H1 (cell line): ENCODE measurements around the gene SLK. TPM values are rescaled to one million over a fixed set of nuclear protein-coding genes. Genes with fewer than 3 reads are reported as not detected.

Source experiments
- CTCF ChIA-PET: fragments of 300-600 bp; sonication (Branson Sonifier 250); formaldehyde crosslinking; loops from one replicate; lab custom pipeline; 2021; ENCODE audit not compliant: partially characterized antibody; lab: Charles Lee
- POLR2A ChIA-PET: fragments of 300-600 bp; sonication (Branson Sonifier 250); formaldehyde crosslinking; loops from one replicate; lab custom pipeline; 2021; ENCODE audit warnings: inconsistent platforms; ENCODE audit not compliant: partially characterized antibody; lab: Charles Lee
- DNase-seq, 2 experiments: peaks; one replicate each; pipeline versions ENCODE4 v3.0.0 to v3.0.0-alpha.2; 2010 to 2022; ENCODE audit warnings: low spot score in 2 of 2, low read depth in 1 of 2, mixed read lengths in 1 of 2
- FAIRE-seq: peaks from 2 replicates; lab custom pipeline; 2011; peaks lifted over from hg19 to GRCh38; lab: Jason Lieb, UNC
- H2AFZ ChIP-seq: 2 replicates; pipeline ENCODE4 v1.8.1; 2012; ENCODE audit warnings: low read length, inconsistent platforms
- H2AK5ac ChIP-seq: 2 replicates; pipeline ENCODE4 v1.6.1; 2013; ENCODE audit warnings: low read depth, low read length
- H2BK120ac ChIP-seq: replicated peaks from 2 replicates; pipeline ENCODE3; 2013; ENCODE audit warnings: low read depth, low read length, inconsistent platforms
- H2BK12ac ChIP-seq: 2 replicates; pipeline ENCODE4 v1.6.1; 2013; ENCODE audit warnings: low read depth, low read length
- H2BK15ac ChIP-seq: 2 replicates; pipeline ENCODE4 v1.6.1; 2013; ENCODE audit warnings: low read length
- H2BK20ac ChIP-seq: 2 replicates; pipeline ENCODE4 v1.6.1; 2013; ENCODE audit warnings: low read length
- H2BK5ac ChIP-seq: 2 replicates; pipeline ENCODE4 v1.6.1; 2013; ENCODE audit warnings: low read depth, low read length
- H3K14ac ChIP-seq: 2 replicates; pipeline ENCODE4 v1.6.1; 2013; ENCODE audit warnings: inconsistent platforms; ENCODE audit not compliant: insufficient read length
- H3K18ac ChIP-seq: 2 replicates; pipeline ENCODE4 v1.6.1; 2013; ENCODE audit warnings: low read length; ENCODE audit errors: extremely low read depth
- H3K23ac ChIP-seq: 2 replicates; pipeline ENCODE4 v1.6.1; 2013; ENCODE audit warnings: inconsistent platforms; ENCODE audit not compliant: insufficient read length
- H3K23me2 ChIP-seq: 2 replicates; pipeline ENCODE4 v1.6.1; 2013; ENCODE audit warnings: low read depth, low read length
- H3K27ac ChIP-seq: 2 replicates; pipeline ENCODE4 v1.6.1; 2011; ENCODE audit warnings: low read depth, low read length, inconsistent platforms
- H3K27me3 ChIP-seq, 4 experiments: replicated peaks in 1 of 4; 1 replicate in 1 of 4; 2 replicates in 3 of 4; pipeline versions ENCODE4 v1.6.1 to v1.8.1; 2011 to 2013; ENCODE audit warnings: low read length in 3 of 4, mild to moderate bottlenecking in 3 of 4, inconsistent platforms in 2 of 4, mixed read lengths in 2 of 4, moderate library complexity in 1 of 4; ENCODE audit not compliant: control insufficient read depth in 3 of 4, insufficient read depth in 3 of 4; ENCODE audit errors: extremely low read depth in 1 of 4
- H3K36me3 ChIP-seq, 4 experiments: 2 replicates each; pipeline versions ENCODE4 v1.6.1 to v1.8.1; 2011 to 2013; ENCODE audit warnings: mild to moderate bottlenecking in 4 of 4, low read length in 3 of 4, moderate library complexity in 2 of 4, control low read depth in 1 of 4, inconsistent platforms in 1 of 4; ENCODE audit not compliant: insufficient read depth in 4 of 4, control insufficient read depth in 2 of 4
- H3K4ac ChIP-seq: replicated peaks from 2 replicates; pipeline ENCODE3; 2013; ENCODE audit warnings: low read length, low read depth, mixed read lengths, inconsistent platforms; ENCODE audit not compliant: insufficient read length
- H3K4me1 ChIP-seq, 4 experiments: replicated peaks in 1 of 4; 1 replicate in 1 of 4; 2 replicates in 3 of 4; pipeline versions ENCODE4 v1.6.1 to v1.8.1; 2011 to 2013; ENCODE audit warnings: low read length in 3 of 4, inconsistent platforms in 2 of 4, mixed read lengths in 1 of 4; ENCODE audit not compliant: insufficient read depth in 4 of 4, control insufficient read depth in 3 of 4
- H3K4me2 ChIP-seq, 2 experiments: 2 replicates each; pipeline versions ENCODE4 v1.6.1 to v1.8.1; 2011 to 2013; ENCODE audit warnings: low read depth in 2 of 2, low read length in 2 of 2, control low read depth in 1 of 2, inconsistent platforms in 1 of 2, mild to moderate bottlenecking in 1 of 2; ENCODE audit not compliant: insufficient read depth in 1 of 2
- H3K4me3 ChIP-seq, 4 experiments: fragments of 200-600, 300-600 bp in 1 of 4; sonication (generic), shearing (Covaris generic), sonication (Bioruptor Twin) in 1 of 4; 2 replicates each; pipeline versions ENCODE4 v1.5.1 to v1.8.1; 2011 to 2016; ENCODE audit warnings: low read length in 4 of 4, low read depth in 3 of 4, control low read depth in 2 of 4, inconsistent platforms in 2 of 4, mild to moderate bottlenecking in 2 of 4, mixed read lengths in 1 of 4, moderate library complexity in 1 of 4; ENCODE audit not compliant: insufficient read depth in 2 of 4; ENCODE audit errors: extremely low read depth in 1 of 4
- H3K56ac ChIP-seq: replicated peaks from 2 replicates; pipeline ENCODE3; 2013; ENCODE audit warnings: low read depth, mild to moderate bottlenecking, mixed read lengths, low read length, inconsistent platforms; ENCODE audit not compliant: insufficient read length
- H3K79me1 ChIP-seq: 2 replicates; pipeline ENCODE4 v1.6.1; 2013; ENCODE audit warnings: low read depth, low read length, control low read depth
- H3K79me2 ChIP-seq, 2 experiments: 2 replicates each; pipeline versions ENCODE4 v1.6.1 to v1.8.1; 2012 to 2013; ENCODE audit warnings: low read length in 2 of 2, mild to moderate bottlenecking in 2 of 2, inconsistent platforms in 1 of 2; ENCODE audit not compliant: insufficient read depth in 2 of 2, control insufficient read depth in 1 of 2
- H3K9ac ChIP-seq, 4 experiments: replicated peaks in 1 of 4; 1 replicate in 1 of 4; 2 replicates in 3 of 4; pipeline versions ENCODE4 v1.6.1 to v1.8.1; 2011 to 2013; ENCODE audit warnings: low read depth in 3 of 4, low read length in 3 of 4, control low read depth in 2 of 4, mild to moderate bottlenecking in 2 of 4, moderate library complexity in 2 of 4, inconsistent platforms in 1 of 4; ENCODE audit errors: extremely low read depth in 1 of 4
- H3K9me3 ChIP-seq, 2 experiments: 2 replicates each; pipeline versions ENCODE4 v1.6.1 to v1.8.1; 2012 to 2013; ENCODE audit warnings: mild to moderate bottlenecking in 2 of 2, moderate library complexity in 2 of 2, control low read depth in 1 of 2, inconsistent platforms in 1 of 2, low read depth in 1 of 2, low read length in 1 of 2, mixed read lengths in 1 of 2; ENCODE audit not compliant: insufficient read depth in 2 of 2
- H4K20me1 ChIP-seq, 2 experiments: replicated peaks in 1 of 2; 2 replicates each; pipeline versions ENCODE3 to v1.8.1; 2011 to 2013; ENCODE audit warnings: inconsistent platforms in 2 of 2, low read length in 2 of 2, mild to moderate bottlenecking in 1 of 2; ENCODE audit not compliant: insufficient read depth in 2 of 2, control insufficient read depth in 1 of 2
- H4K5ac ChIP-seq: 2 replicates; pipeline ENCODE4 v1.6.1; 2013; ENCODE audit warnings: low read length, low read depth, mixed read lengths, inconsistent platforms; ENCODE audit not compliant: insufficient read length
- H4K8ac ChIP-seq: 2 replicates; pipeline ENCODE4 v1.8.0; 2013; ENCODE audit warnings: mild to moderate bottlenecking, moderate library complexity, low read length, inconsistent platforms; ENCODE audit not compliant: insufficient read depth; ENCODE audit errors: extremely low read depth
- H4K91ac ChIP-seq: replicated peaks from 2 replicates; pipeline ENCODE3; 2013; ENCODE audit warnings: low read length, mixed read lengths, inconsistent platforms; ENCODE audit not compliant: insufficient read length
- CTCF ChIP-seq, 3 experiments: IDR thresholded peaks; 1 replicate in 2 of 3; 2 replicates in 1 of 3; pipeline versions ENCODE4 v1.5.1 to v1.6.1; 2011; ENCODE audit warnings: low read length in 3 of 3, mild to moderate bottlenecking in 3 of 3, inconsistent platforms in 2 of 3, low read depth in 1 of 3, moderate library complexity in 1 of 3; ENCODE audit not compliant: insufficient read depth in 1 of 3; ENCODE audit errors: control extremely low read depth in 1 of 3
- HDAC6 ChIP-seq: IDR thresholded peaks from one replicate; pipeline ENCODE4 v1.7.1; 2012; ENCODE audit warnings: low read depth, mild to moderate bottlenecking, inconsistent platforms, low read length, moderate library complexity
- KDM1A ChIP-seq: fragments of 200-600, 300-600 bp; sonication (generic); IDR thresholded peaks from 2 replicates; pipeline ENCODE4 v1.7.1; 2016; ENCODE audit warnings: mild to moderate bottlenecking, low read length, borderline replicate concordance
- KDM4A ChIP-seq: IDR thresholded peaks from one replicate; pipeline ENCODE4 v1.7.1; 2012; ENCODE audit warnings: low read depth, mild to moderate bottlenecking, moderate library complexity, low read length, inconsistent platforms; ENCODE audit not compliant: severe bottlenecking
- RAD21 ChIP-seq, 2 experiments: IDR thresholded peaks in 1 of 2; conservative IDR thresholded peaks in 1 of 2; 2 replicates each; pipeline ENCODE4 v1.6.1; 2011; ENCODE audit warnings: low read depth in 2 of 2, low read length in 2 of 2, improper control_type of control experiment in 1 of 2, inconsistent platforms in 1 of 2, mild to moderate bottlenecking in 1 of 2, moderate library complexity in 1 of 2
- SIN3A ChIP-seq, 2 experiments: IDR thresholded peaks in 1 of 2; conservative IDR thresholded peaks in 1 of 2; 2 replicates each; pipeline ENCODE4 v1.6.1; 2011 to 2012; ENCODE audit warnings: low read length in 2 of 2, improper control_type of control experiment in 1 of 2, low read depth in 1 of 2, mild to moderate bottlenecking in 1 of 2
- SIX5 ChIP-seq: IDR thresholded peaks from 2 replicates; pipeline ENCODE4 v1.6.1; 2011; ENCODE audit warnings: mild to moderate bottlenecking, low read depth, low read length
- SUZ12 ChIP-seq: fragments of 200-600 bp; sonication (generic); IDR thresholded peaks from 2 replicates; pipeline ENCODE4 v1.6.1; 2012; ENCODE audit warnings: mild to moderate bottlenecking, inconsistent platforms, low read length, moderate library complexity, mixed read lengths
- TCF12 ChIP-seq: IDR thresholded peaks from 2 replicates; pipeline ENCODE4 v1.6.1; 2011; ENCODE audit warnings: low read depth, mild to moderate bottlenecking, low read length
- WGBS, 2 experiments: shearing (Covaris generic) in 1 of 2; methylation state at CpG; one replicate each; pipeline versions ENCODE4 v1.1.6 to v1.1.7; 2013 to 2015; ENCODE audit warnings: low lambda C conversion rate in 2 of 2, mixed read lengths in 2 of 2, inconsistent platforms in 1 of 2, low coverage in 1 of 2, missing lambda C conversion rate in 1 of 2; ENCODE audit not compliant: insufficient replicate concordance in 2 of 2, insufficient coverage in 1 of 2, insufficient read length in 1 of 2; ENCODE audit errors: extremely low coverage in 1 of 2, missing lambda C conversion rate in 1 of 2; 5-methylcytosine and 5-hydroxymethylcytosine counted together
- polyA plus RNA-seq, 7 experiments: library from polyadenylated mRNA; depleted of rRNA in 3 of 7; stranded (reverse) in 5 of 7; unstranded in 2 of 7; fragments of >200 nt in 5 of 7; fragments of 200-250 nt in 2 of 7; gene quantifications; 1 replicate in 5 of 7; 2 replicates in 1 of 7; 4 replicates in 1 of 7; pipeline versions ENCODE4 v1.2.1 to v1.2.3, GENCODE V29; 2011 to 2013; ENCODE audit warnings: missing spikeins in 2 of 7, mixed read lengths in 2 of 7
- total RNA-seq: library from RNA; stranded (reverse); fragmentation: NEBNext Ultra II Directional; extraction: Animal tissue kit (Norgen Biotek cat#: 25700); gene quantifications from 2 replicates; pipeline ENCODE4 v1.2.1, GENCODE V29; 2021

SLK gene
- total and polyA plus RNA-seq, 2 of the 8 experiments (the other 6 are each of a cell fraction or from before 2014, with no cell fraction given): 2.7 to 18.3 TPM

- Histone ChIP-seq H3K9ac (no peak overlapping the region), H2BK5ac (peak overlapping the region; percentile 73; the same call in 1 of the 2 replicates), H3K4me2 (peak overlapping the region in 1 of 2 experiments; percentile 22; a peak in 1 of 4 replicates), H3K4me3 (no peak overlapping the region), H3K36me3 (no peaks in the 10 kb centered on the region), H3K18ac (peak overlapping the region; percentile 64; the same call in 1 of the 2 replicates), H4K8ac (no peak overlapping the region), H2BK15ac (peak overlapping the region; percentile 48; the same call in 1 of the 2 replicates), H3K14ac (no peak overlapping the region), H2BK120ac (no peak overlapping the region), H3K4ac (no peak overlapping the region), H4K20me1 (no peaks in the 10 kb centered on the region), H3K9me3 (no peaks in the 10 kb centered on the region), H2AK5ac (no peak overlapping the region), H4K5ac (no peak overlapping the region), H3K79me2 (no peaks in the 10 kb centered on the region), H3K79me1 (no peaks in the 10 kb centered on the region), H3K23ac (no peak overlapping the region), H2BK20ac (peak overlapping the region; percentile 92; the same call in 1 of the 2 replicates), H3K27ac (no peak overlapping the region), H4K91ac (no peak overlapping the region), H3K27me3 (no peaks in the 10 kb centered on the region), H3K4me1 (peaks cover 7 to 19% (median 11%) of the 10 kb centered on the region in 4 experiments), H2AFZ (peak overlapping the region; percentile 100), H2BK12ac (peak overlapping the region; percentile 89), H3K23me2 (peaks cover 7% of the 10 kb centered on the region; the same call in 1 of the 2 replicates), H3K56ac (no peak overlapping the region)
- DNase-seq (no peak), FAIRE-seq (no peak)
- POLR2A ChIA-PET: no interaction called here
- 62% methylated on average over 7 of the region's 7 CpGs; no CpG with 5 or more reads in 1 of the 2 experiments for WGBS, 2 experiments
- CTCF ChIA-PET: interaction anchor here (0.8 to 2.6 kb wide), 8 partner anchors 7 to 284 kb away, joined by 3 to 10 read pairs (median 4); no protein-coding TSS in a partner anchor
- TF ChIP-seq CTCF (IDR thresholded peaks at IDR 0.05; ENCODE audit: control extremely low read depth in 1 of 3, insufficient read depth in 1 of 3, low read depth in 1 of 3, low read length in 3 of 3) (peak; percentile 15 to 30 (median 20); a peak in 2 of 4 replicates), TCF12 (no peak), SUZ12 (no peak), RAD21 (IDR thresholded peaks at IDR 0.05 in 1 of 2, conservative IDR thresholded peaks at IDR 0.05 in 1 of 2; ENCODE audit: low read depth in 2 of 2, low read length in 2 of 2) (peak; percentile 40 to 49), KDM4A (no peak), KDM1A (no peak), SIN3A (conservative IDR thresholded peaks at IDR 0.05 in 1 of 2, IDR thresholded peaks at IDR 0.05 in 1 of 2; ENCODE audit: low read depth in 1 of 2, low read length in 2 of 2) (no peak), HDAC6 (no peak), SIX5 (no peak)
Measured at GRCh38 chr10:103921750-103922195, 45.2 kb upstream of the SLK start.
